Tibial nerve (tissue), 4 donors: ENCODE data around the gene HNRNPM.

Experiments
- EP300 ChIP-seq, 2 donors: sonication (generic); formaldehyde crosslinking; IDR thresholded peaks; one replicate each; pipeline ENCODE4 v1.6.1; 2017; ENCODE audit warnings: antibody characterized with exemption in 2 of 2, mild to moderate bottlenecking in 1 of 2
- TF ChIP-seq, protein P1 (sequence below), 5 experiments: fragments of 200-600 bp in 3 of 5; fragments of 450-650 bp in 2 of 5; sonication (generic) in 3 of 5; IDR thresholded peaks; one replicate each; pipeline ENCODE4 v1.5.1; 2016 to 2019; ENCODE audit warnings: antibody characterized with exemption in 5 of 5, mild to moderate bottlenecking in 3 of 5, moderate library complexity in 2 of 5

DNA sequence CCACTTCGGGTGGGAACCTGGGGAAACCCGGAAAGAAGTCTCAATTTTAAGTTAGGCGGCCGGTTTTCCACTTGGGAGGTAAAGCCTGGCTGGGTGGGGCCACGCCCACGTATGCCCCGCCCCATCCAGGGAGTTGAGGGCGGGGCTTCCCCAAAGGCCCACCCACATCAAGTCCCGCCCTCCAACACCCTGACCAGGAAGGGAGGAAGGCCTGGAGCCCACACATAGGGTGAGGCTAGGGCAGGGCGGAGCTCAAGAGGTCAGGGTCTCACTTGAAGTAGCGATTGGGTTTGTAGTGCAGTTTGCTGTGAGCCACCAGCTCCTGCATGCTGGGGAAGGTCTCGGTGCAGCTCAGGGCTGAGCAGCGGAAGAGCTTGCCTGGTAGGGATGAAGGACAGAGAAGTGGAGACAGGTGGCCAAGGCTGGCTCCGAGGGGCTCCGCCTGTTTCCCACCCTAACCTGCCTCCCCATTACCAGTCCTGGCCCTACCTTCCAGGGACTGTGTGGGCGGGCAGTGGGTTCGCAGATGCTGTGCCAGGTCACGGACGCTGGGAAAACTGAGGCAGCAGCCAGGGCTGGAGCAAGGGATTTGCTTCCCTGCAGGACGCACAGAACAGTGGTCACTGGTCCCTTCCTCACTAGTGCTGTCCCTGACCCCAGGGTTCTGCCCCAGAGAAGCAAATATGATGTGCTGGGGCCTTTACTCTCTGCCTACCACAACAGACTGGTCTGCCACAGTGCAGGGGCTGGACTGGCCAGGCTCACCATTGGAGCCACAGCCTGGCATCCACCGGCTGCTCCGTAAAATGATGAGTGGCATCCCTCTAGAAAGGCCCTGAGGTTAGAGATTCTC lies 67.6 kb downstream of the HNRNPM start:
- TF ChIP-seq, protein P1, sequence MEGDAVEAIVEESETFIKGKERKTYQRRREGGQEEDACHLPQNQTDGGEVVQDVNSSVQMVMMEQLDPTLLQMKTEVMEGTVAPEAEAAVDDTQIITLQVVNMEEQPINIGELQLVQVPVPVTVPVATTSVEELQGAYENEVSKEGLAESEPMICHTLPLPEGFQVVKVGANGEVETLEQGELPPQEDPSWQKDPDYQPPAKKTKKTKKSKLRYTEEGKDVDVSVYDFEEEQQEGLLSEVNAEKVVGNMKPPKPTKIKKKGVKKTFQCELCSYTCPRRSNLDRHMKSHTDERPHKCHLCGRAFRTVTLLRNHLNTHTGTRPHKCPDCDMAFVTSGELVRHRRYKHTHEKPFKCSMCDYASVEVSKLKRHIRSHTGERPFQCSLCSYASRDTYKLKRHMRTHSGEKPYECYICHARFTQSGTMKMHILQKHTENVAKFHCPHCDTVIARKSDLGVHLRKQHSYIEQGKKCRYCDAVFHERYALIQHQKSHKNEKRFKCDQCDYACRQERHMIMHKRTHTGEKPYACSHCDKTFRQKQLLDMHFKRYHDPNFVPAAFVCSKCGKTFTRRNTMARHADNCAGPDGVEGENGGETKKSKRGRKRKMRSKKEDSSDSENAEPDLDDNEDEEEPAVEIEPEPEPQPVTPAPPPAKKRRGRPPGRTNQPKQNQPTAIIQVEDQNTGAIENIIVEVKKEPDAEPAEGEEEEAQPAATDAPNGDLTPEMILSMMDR (IDR thresholded peaks at IDR 0.05) = no peak
- no peak for TF ChIP-seq EP300 (IDR thresholded peaks at IDR 0.05)
